HCT116 (cell line): ENCODE data around the gene GPHA2. TPM values are rescaled to one million over a fixed set of nuclear protein-coding genes. Genes with fewer than 3 reads are reported as not detected.

Experiments used
- ATAC-seq: fragments of 200-7000 bp; cut with Tn5 transposase; 2 replicates; pipeline ENCODE4 v1.9.1; 2020; ENCODE audit warnings: mild to moderate bottlenecking, moderate library complexity
- BruUV-seq: library from RNA; stranded (reverse); fragments of 400-500 nt; replicated peaks from 2 replicates; lab custom pipeline; 2021; lab: Mats Ljungman, UMichigan
- CTCF ChIA-PET: fragments of 300-600 bp; sonication (Branson Sonifier 250); formaldehyde crosslinking; loops from one replicate; lab custom pipeline; 2021; ENCODE audit warnings: antibody characterized with exemption; lab: Charles Lee
- POLR2A ChIA-PET: fragments of 300-600, 350-600 bp; sonication (Branson Sonifier 250); formaldehyde crosslinking; loops from one replicate; lab custom pipeline; 2021; ENCODE audit warnings: antibody characterized with exemption; lab: Charles Lee
- RAD21 ChIA-PET, 2 experiments: fragments of 300-600 bp; sonication (Branson Sonifier 250); formaldehyde crosslinking; loops; one replicate each; lab custom pipeline; 2023; ENCODE audit warnings: low total read pairs in 2 of 2; ENCODE audit not compliant: uncharacterized antibody in 2 of 2, unreplicated experiment in 2 of 2, low non-redundant PET in 1 of 2; lab: Charles Lee
- DNase-seq: peaks from one replicate; pipeline ENCODE4 v3.0.0-alpha.2; 2010; ENCODE audit warnings: low read depth, low spot score
- H2AFZ ChIP-seq: fragments of 200-600 bp; shearing (Covaris generic), sonication (generic); 2 replicates; pipeline ENCODE4 v1.6.1; 2017; ENCODE audit warnings: low read depth, mixed run types, mixed read lengths, antibody characterized with exemption, low read length; ENCODE audit not compliant: poor library complexity, severe bottlenecking
- H3K27ac ChIP-seq: 2 replicates; pipeline ENCODE4 v1.5.1; 2012; ENCODE audit warnings: low read depth, low read length
- H3K27me3 ChIP-seq: fragments of 200-600 bp; sonication (generic); 2 replicates; pipeline ENCODE4 v1.6.1; 2016; ENCODE audit warnings: mixed run types, low read length, mixed read lengths; ENCODE audit not compliant: insufficient read depth
- H3K36me3 ChIP-seq, 2 experiments: fragments of 200-500 bp in 1 of 2; fragments of 200-600 bp in 1 of 2; sonication (Bioruptor generic) in 1 of 2; sonication (generic) in 1 of 2; 2 replicates each; pipeline versions ENCODE4 v1.5.1 to v1.6.1; 2014 to 2016; ENCODE audit warnings: low read length in 2 of 2, inconsistent platforms in 1 of 2, mixed read lengths in 1 of 2, mixed run types in 1 of 2; ENCODE audit not compliant: insufficient read depth in 2 of 2, control insufficient read depth in 1 of 2
- H3K4me1 ChIP-seq, 2 experiments: fragments of 200-600 bp in 1 of 2; sonication (generic) in 1 of 2; 2 replicates each; pipeline versions ENCODE4 v1.5.1 to v1.6.1; 2012 to 2017; ENCODE audit warnings: low read length in 2 of 2, inconsistent platforms in 1 of 2, mild to moderate bottlenecking in 1 of 2, mixed read lengths in 1 of 2, mixed run types in 1 of 2, moderate library complexity in 1 of 2; ENCODE audit not compliant: insufficient read depth in 2 of 2, control insufficient read depth in 1 of 2
- H3K4me2 ChIP-seq: fragments of 200-600 bp; sonication (generic); 2 replicates; pipeline ENCODE4 v1.6.1; 2017; ENCODE audit warnings: mixed run types, low read length, mixed read lengths
- H3K4me3 ChIP-seq, 2 experiments: fragments of 200-600 bp in 1 of 2; sonication (generic) in 1 of 2; replicated peaks in 1 of 2; 2 replicates each; pipeline ENCODE4 v1.5.1; 2011 to 2016; ENCODE audit warnings: low read length in 2 of 2, control low read depth in 1 of 2, low read depth in 1 of 2, mild to moderate bottlenecking in 1 of 2, mixed read lengths in 1 of 2, mixed run types in 1 of 2
- H3K79me2 ChIP-seq: fragments of 200-600 bp; sonication (generic); 2 replicates; pipeline ENCODE4 v1.6.1; 2017; ENCODE audit warnings: mild to moderate bottlenecking, mixed run types, low read length, moderate library complexity, mixed read lengths; ENCODE audit not compliant: insufficient read depth
- H3K9ac ChIP-seq: fragments of 200-600 bp; sonication (generic); 2 replicates; pipeline ENCODE4 v1.6.1; 2016; ENCODE audit warnings: low read length, mixed read lengths
- H3K9me2 ChIP-seq: fragments of 200-600 bp; sonication (generic), shearing (Covaris generic); 2 replicates; pipeline ENCODE4 v1.6.1; 2017; ENCODE audit warnings: mixed run types, mild to moderate bottlenecking, moderate library complexity; ENCODE audit not compliant: insufficient read depth
- H3K9me3 ChIP-seq, 2 experiments: fragments of 200-500 bp in 1 of 2; fragments of 200-600 bp in 1 of 2; sonication (Bioruptor generic) in 1 of 2; sonication (generic) in 1 of 2; 2 replicates each; pipeline ENCODE4 v1.6.1; 2014 to 2017; ENCODE audit warnings: low read length in 2 of 2, mixed read lengths in 2 of 2, inconsistent platforms in 1 of 2, low read depth in 1 of 2, mild to moderate bottlenecking in 1 of 2, mixed run types in 1 of 2, moderate library complexity in 1 of 2; ENCODE audit not compliant: control insufficient read depth in 1 of 2, insufficient read depth in 1 of 2
- H4K20me1 ChIP-seq: fragments of 200-600 bp; sonication (generic), shearing (Covaris generic); 2 replicates; pipeline ENCODE4 v1.6.1; 2017; ENCODE audit warnings: mixed run types, mild to moderate bottlenecking, moderate library complexity; ENCODE audit not compliant: insufficient read depth
- CBX3 ChIP-seq: IDR thresholded peaks from 2 replicates; pipeline ENCODE4 v1.6.1; 2012; ENCODE audit warnings: low read depth
- EZH2 ChIP-seq: fragments of 200-600 bp; sonication (generic); IDR thresholded peaks from 2 replicates; pipeline ENCODE4 v1.6.1; 2017; ENCODE audit warnings: antibody characterized with exemption, mixed run types
- EZH2phosphoT487 ChIP-seq: fragments of 200-600 bp; IDR thresholded peaks from 2 replicates; pipeline ENCODE4 v1.6.1; 2018; ENCODE audit warnings: antibody characterized with exemption, borderline replicate concordance
- JUND ChIP-seq: IDR thresholded peaks from 2 replicates; pipeline ENCODE4 v1.6.1; 2012
- POLR2A ChIP-seq: IDR thresholded peaks from 2 replicates; pipeline ENCODE4 v1.7.0; 2011; ENCODE audit warnings: borderline replicate concordance; ENCODE audit not compliant: insufficient read depth, insufficient read length; ENCODE audit errors: extremely low read depth
- POLR2AphosphoS5 ChIP-seq: IDR thresholded peaks from 2 replicates; pipeline ENCODE4 v1.6.1; 2011; ENCODE audit warnings: mild to moderate bottlenecking, low read depth, low read length, moderate library complexity
- RAD21 ChIP-seq: IDR thresholded peaks from 2 replicates; pipeline ENCODE4 v1.6.1; 2012; ENCODE audit warnings: low read depth, mild to moderate bottlenecking
- SP1 ChIP-seq: IDR thresholded peaks from 2 replicates; pipeline ENCODE4 v1.6.1; 2012; ENCODE audit warnings: low read depth
- SRF ChIP-seq: IDR thresholded peaks from 2 replicates; pipeline ENCODE4 v1.6.1; 2012; ENCODE audit warnings: low read depth
- YY1 ChIP-seq: IDR thresholded peaks from 2 replicates; pipeline ENCODE4 v1.6.1; 2011; ENCODE audit warnings: low read length, low read depth, moderate library complexity, mild to moderate bottlenecking; ENCODE audit not compliant: insufficient replicate concordance; ENCODE audit errors: extremely low read depth
- ZFX ChIP-seq: fragments of 450-650 bp; IDR thresholded peaks from 2 replicates; pipeline ENCODE4 v1.6.1; 2017
- intact Hi-C: fragments of 100-400 bp; cut with micrococcal nuclease; formaldehyde crosslinking; loops from 2 replicates; pipeline ENCODE4 v1.10.0; 2022
- total RNA-seq: library from RNA; stranded (reverse); gene quantifications from one replicate; pipeline ENCODE4 v1.2.1, GENCODE V29; 2021; ENCODE audit not compliant: unreplicated experiment
- TF ChIP-seq, protein P1 (sequence below): IDR thresholded peaks from 2 replicates; pipeline ENCODE4 v1.6.1; 2012
- TF ChIP-seq, protein P2 (sequence below): IDR thresholded peaks from 2 replicates; pipeline ENCODE4 v1.6.1; 2012; ENCODE audit warnings: low read depth

GPHA2 gene
- total RNA-seq, 1 experiment from 2014 or later, result not detected

DNA sequence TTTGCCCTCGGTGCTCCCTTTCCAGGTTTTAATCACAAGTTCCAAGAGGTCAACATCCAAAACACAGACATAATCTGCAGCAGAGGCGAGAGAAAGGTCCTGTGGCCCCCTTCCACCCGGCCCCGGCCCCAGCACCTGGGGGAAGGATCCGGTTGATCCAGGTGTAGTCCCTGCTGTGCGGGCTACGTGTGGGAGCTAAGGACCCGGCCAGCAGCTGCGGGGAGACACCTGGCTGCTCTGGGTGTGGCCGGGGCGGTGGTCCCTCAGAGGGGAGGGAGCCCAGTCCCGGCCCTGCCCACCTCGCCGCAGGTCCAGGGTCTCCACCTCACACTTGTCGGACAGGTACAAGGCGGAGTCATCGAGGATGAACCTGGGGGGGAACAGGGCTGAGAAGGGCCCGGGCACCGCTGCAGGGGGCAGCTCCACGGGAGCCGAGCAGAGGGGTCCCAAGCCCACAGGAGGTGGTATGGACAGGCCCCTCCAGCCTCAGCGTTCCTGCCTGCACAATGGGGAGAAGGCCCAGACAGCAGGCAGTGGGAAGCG, 32.3 kb downstream of the GPHA2 start:
- no peak overlapping the region for H3K27ac ChIP-seq
- no peaks in the 10 kb centered on the region for H3K27me3 ChIP-seq
- intact Hi-C loops, result no loop called here
- H3K4me3 ChIP-seq, result no peak overlapping the region
- no peaks in the 10 kb centered on the region for H3K9me2 ChIP-seq
- no peaks in the 10 kb centered on the region for H3K79me2 ChIP-seq
- H4K20me1 ChIP-seq, result no peaks in the 10 kb centered on the region
- H3K36me3 ChIP-seq, result no peaks in the 10 kb centered on the region; a peak in 1 of 4 replicates
- DNase-seq, result no peak
- no peak overlapping the region for H3K4me2 ChIP-seq
- ChIA-PET CTCF (no interaction called here), RAD21 (no interaction called here), POLR2A (interaction anchor here (1.0 kb wide), 1 partner anchor 56 kb away, joined by 3 read pairs; no protein-coding TSS in a partner anchor)
- no peak for ATAC-seq
- peaks cover 0 to 10% of the 10 kb centered on the region in 2 experiments; a peak in 2 of 4 replicates for H3K4me1 ChIP-seq
- no peaks in the 10 kb centered on the region for H3K9me3 ChIP-seq
- H3K9ac ChIP-seq, result no peak overlapping the region
- BruUV-seq, result no TSS peak
- TF ChIP-seq CBX3 (no peak), RAD21 (no peak), SRF (no peak), YY1 (no peak), EZH2 (no peak), POLR2AphosphoS5 (no peak), ZFX (no peak), EZH2phosphoT487 (no peak), POLR2A (no peak), JUND (no peak), SP1 (no peak)
- TF ChIP-seq, protein P1, sequence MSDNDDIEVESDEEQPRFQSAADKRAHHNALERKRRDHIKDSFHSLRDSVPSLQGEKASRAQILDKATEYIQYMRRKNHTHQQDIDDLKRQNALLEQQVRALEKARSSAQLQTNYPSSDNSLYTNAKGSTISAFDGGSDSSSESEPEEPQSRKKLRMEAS, result no peak
- TF ChIP-seq, protein P2, sequence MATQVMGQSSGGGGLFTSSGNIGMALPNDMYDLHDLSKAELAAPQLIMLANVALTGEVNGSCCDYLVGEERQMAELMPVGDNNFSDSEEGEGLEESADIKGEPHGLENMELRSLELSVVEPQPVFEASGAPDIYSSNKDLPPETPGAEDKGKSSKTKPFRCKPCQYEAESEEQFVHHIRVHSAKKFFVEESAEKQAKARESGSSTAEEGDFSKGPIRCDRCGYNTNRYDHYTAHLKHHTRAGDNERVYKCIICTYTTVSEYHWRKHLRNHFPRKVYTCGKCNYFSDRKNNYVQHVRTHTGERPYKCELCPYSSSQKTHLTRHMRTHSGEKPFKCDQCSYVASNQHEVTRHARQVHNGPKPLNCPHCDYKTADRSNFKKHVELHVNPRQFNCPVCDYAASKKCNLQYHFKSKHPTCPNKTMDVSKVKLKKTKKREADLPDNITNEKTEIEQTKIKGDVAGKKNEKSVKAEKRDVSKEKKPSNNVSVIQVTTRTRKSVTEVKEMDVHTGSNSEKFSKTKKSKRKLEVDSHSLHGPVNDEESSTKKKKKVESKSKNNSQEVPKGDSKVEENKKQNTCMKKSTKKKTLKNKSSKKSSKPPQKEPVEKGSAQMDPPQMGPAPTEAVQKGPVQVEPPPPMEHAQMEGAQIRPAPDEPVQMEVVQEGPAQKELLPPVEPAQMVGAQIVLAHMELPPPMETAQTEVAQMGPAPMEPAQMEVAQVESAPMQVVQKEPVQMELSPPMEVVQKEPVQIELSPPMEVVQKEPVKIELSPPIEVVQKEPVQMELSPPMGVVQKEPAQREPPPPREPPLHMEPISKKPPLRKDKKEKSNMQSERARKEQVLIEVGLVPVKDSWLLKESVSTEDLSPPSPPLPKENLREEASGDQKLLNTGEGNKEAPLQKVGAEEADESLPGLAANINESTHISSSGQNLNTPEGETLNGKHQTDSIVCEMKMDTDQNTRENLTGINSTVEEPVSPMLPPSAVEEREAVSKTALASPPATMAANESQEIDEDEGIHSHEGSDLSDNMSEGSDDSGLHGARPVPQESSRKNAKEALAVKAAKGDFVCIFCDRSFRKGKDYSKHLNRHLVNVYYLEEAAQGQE, result no peak
- H2AFZ ChIP-seq, result no peak overlapping the region
